ENCODE measurements around the gene MAP7.

- TF ChIP-seq CTCF (IDR thresholded peaks at IDR 0.05) = peak; percentile 73 to 99 (median 98)
- peak in 1 of 4 donors; percentile 69 for TF ChIP-seq POLR2A (IDR thresholded peaks at IDR 0.05)
Measured at GRCh38 chr6:136550330-136551071, at the start of gene MAP7.
